K562 (cell line): ENCODE data around the gene CBFA2T3. TPM values are rescaled to one million over a fixed set of nuclear protein-coding genes. Genes with fewer than 3 reads are reported as not detected.
A peak's percentile ranks its signal among the peaks of the same experiment; 100 is the strongest.

Experiments
- ATAC-seq: fragments of 200-7000 bp; cut with Tn5 transposase; 3 replicates; pipeline ENCODE4 v1.9.1; 2020; ENCODE audit warnings: moderate library complexity
- BruUV-seq: library from RNA; stranded (reverse); fragments of 400-500 nt; replicated peaks from 2 replicates; lab custom pipeline; 2021; lab: Mats Ljungman, UMichigan
- CTCF ChIA-PET: fragments of 300-600 bp; formaldehyde crosslinking; extraction: SDS; loops from one replicate; lab custom pipeline; 2021; ENCODE audit warnings: low intra/inter-chr PET ratio; lab: Yijun Ruan, JAX
- POLR2A ChIA-PET: fragments of 300-600, 350-650 bp; sonication (Branson Sonifier 250); formaldehyde crosslinking; extraction: SDS; loops from one replicate; lab custom pipeline; 2021; ENCODE audit warnings: antibody characterized with exemption, inconsistent platforms; lab: Yijun Ruan, JAX
- DNase-seq, 4 experiments: peaks; one replicate each; pipeline versions ENCODE4 v3.0.0 to v3.0.0-alpha.2; 2011 to 2018; ENCODE audit warnings: low spot score in 3 of 4, mixed read lengths in 3 of 4; ENCODE audit errors: extremely low read depth in 1 of 4
- FAIRE-seq: peaks from 2 replicates; lab custom pipeline; 2011; peaks lifted over from hg19 to GRCh38; lab: Jason Lieb, UNC
- H2AFZ ChIP-seq: 2 replicates; pipeline ENCODE4 v1.6.0; 2011; ENCODE audit warnings: low read depth, low read length, control low read depth, inconsistent platforms
- H3K27ac ChIP-seq: fragments of 200-600 bp; 3 replicates; pipeline ENCODE4 v1.8.0; 2011; ENCODE audit warnings: low read depth, mild to moderate bottlenecking, control low read depth, inconsistent platforms, low read length, moderate library complexity, mixed read lengths; ENCODE audit errors: extremely low read depth
- H3K27me3 ChIP-seq, 2 experiments: fragments of 300-600 bp in 1 of 2; 2 replicates in 1 of 2; 3 replicates in 1 of 2; pipeline versions ENCODE4 v1.6.0 to v1.8.0; 2011; ENCODE audit warnings: inconsistent platforms in 2 of 2, low read length in 2 of 2, mild to moderate bottlenecking in 1 of 2, mixed read lengths in 1 of 2, moderate library complexity in 1 of 2; ENCODE audit not compliant: control insufficient read depth in 2 of 2, insufficient read depth in 2 of 2
- H3K36me3 ChIP-seq: fragments of 300-600 bp; 3 replicates; pipeline ENCODE4 v1.8.0; 2011; ENCODE audit warnings: mild to moderate bottlenecking, low read length, inconsistent platforms; ENCODE audit not compliant: control insufficient read depth, insufficient read depth
- H3K4me1 ChIP-seq, 2 experiments: fragments of 200-600 bp in 1 of 2; replicated peaks in 1 of 2; 2 replicates in 1 of 2; 3 replicates in 1 of 2; pipeline versions ENCODE4 v1.5.1 to v1.8.0; 2011; ENCODE audit warnings: inconsistent platforms in 2 of 2, low read length in 2 of 2, mild to moderate bottlenecking in 1 of 2, mixed read lengths in 1 of 2, moderate library complexity in 1 of 2; ENCODE audit not compliant: control insufficient read depth in 2 of 2, insufficient read depth in 2 of 2
- H3K4me2 ChIP-seq: 2 replicates; pipeline ENCODE4 v1.6.1; 2011; ENCODE audit warnings: low read length, control low read depth, inconsistent platforms, mixed read lengths; ENCODE audit not compliant: insufficient read depth
- H3K4me3 ChIP-seq: fragments of 200-600 bp; sonication (generic), shearing (Covaris generic); 2 replicates; pipeline ENCODE4 v1.5.1; 2016; ENCODE audit warnings: control low read depth, inconsistent platforms
- H3K79me2 ChIP-seq: fragments of 200-600 bp; 3 replicates; pipeline ENCODE4 v1.8.0; 2011; ENCODE audit warnings: low read length, inconsistent platforms; ENCODE audit not compliant: control insufficient read depth, insufficient read depth
- H3K9ac ChIP-seq, 2 experiments: 2 replicates each; pipeline versions ENCODE4 v1.6.0 to v1.6.1; 2011; ENCODE audit warnings: low read depth in 2 of 2, low read length in 2 of 2, control low read depth in 1 of 2, inconsistent platforms in 1 of 2, mild to moderate bottlenecking in 1 of 2, mixed read lengths in 1 of 2; ENCODE audit not compliant: insufficient read depth in 1 of 2
- H3K9me1 ChIP-seq: one replicate; pipeline ENCODE4 v1.6.0; 2011; ENCODE audit warnings: inconsistent platforms, mild to moderate bottlenecking, low read length, moderate library complexity; ENCODE audit not compliant: control insufficient read depth, insufficient read depth
- H3K9me3 ChIP-seq: replicated peaks from 2 replicates; pipeline ENCODE4 v1.5.1; 2011; ENCODE audit warnings: low read depth, low read length, inconsistent platforms; ENCODE audit not compliant: control insufficient read depth, insufficient read depth
- H4K20me1 ChIP-seq: replicated peaks from 2 replicates; pipeline ENCODE4 v1.6.1; 2011; ENCODE audit warnings: low read length, inconsistent platforms, mixed read lengths; ENCODE audit not compliant: control insufficient read depth, insufficient read depth
- POLR2AphosphoS2 ChIP-seq: IDR thresholded peaks from 2 replicates; pipeline ENCODE4 v1.6.1; 2012; ENCODE audit warnings: low read length, improper control_type of control experiment
- POLR2G ChIP-seq: fragments of 200-400 bp; formaldehyde crosslinking; IDR thresholded peaks from 2 replicates; pipeline ENCODE4 v1.6.1; 2017; ENCODE audit warnings: low read depth, mild to moderate bottlenecking, antibody characterized with exemption, low read length, moderate library complexity
- RBM22 ChIP-seq: fragments of 200-400 bp; formaldehyde crosslinking; IDR thresholded peaks from 2 replicates; pipeline ENCODE4 v1.6.1; 2018; ENCODE audit warnings: low read length, low read depth; ENCODE audit not compliant: poor library complexity, severe bottlenecking
- VEZF1 ChIP-seq: fragments of 200-800 bp; sonication (Bioruptor generic); IDR thresholded peaks from 2 replicates; pipeline ENCODE4 v1.6.1; 2017; ENCODE audit warnings: missing genetic modification characterization, missing compliant biosample characterization
- ZNF274 ChIP-seq: IDR thresholded peaks from 2 replicates; pipeline ENCODE4 v1.6.1; 2011; ENCODE audit warnings: low read depth, mild to moderate bottlenecking, low read length, moderate library complexity, borderline replicate concordance
- WGBS: fragments of 100-300 bp; shearing (Covaris generic); methylation state at CpG from one replicate; pipeline ENCODE4 v1.1.6; 2016; ENCODE audit warnings: low coverage, mixed read lengths; ENCODE audit not compliant: insufficient coverage; ENCODE audit errors: missing lambda C conversion rate; 5-methylcytosine and 5-hydroxymethylcytosine counted together
- in situ Hi-C: fragments of 300-500 bp; cut with MboI; formaldehyde crosslinking; loops from 4 replicates; pipeline ENCODE4 v1.15.0; 2018; ENCODE audit warnings: inconsistent platforms, mixed read lengths
- intact Hi-C: fragments of 100-400 bp; cut with micrococcal nuclease; formaldehyde crosslinking; loops from 2 replicates; pipeline ENCODE4 v1.14.2; 2022
- polyA plus RNA-seq, 8 experiments: library from polyadenylated mRNA; depleted of rRNA in 4 of 8; stranded (reverse) in 5 of 8; unstranded in 3 of 8; fragments of >200 nt; fragmentation: Nextera tagmentation in 2 of 8; fragmentation: Illumina TruSeq in 1 of 8; extraction: Ambion mirVana in 2 of 8; extraction: Trizol in 1 of 8; gene quantifications; 2 replicates each; pipeline versions ENCODE4 v1.2.1 to v1.2.3, GENCODE V29; 2011 to 2014; ENCODE audit warnings: inconsistent platforms in 1 of 8, missing spikeins in 1 of 8
- total RNA-seq, 7 experiments: library from RNA; depleted of rRNA in 6 of 7; stranded (reverse); fragments of >200 nt in 6 of 7; fragmentation: Illumina TruSeq in 2 of 7; extraction: Trizol in 2 of 7; gene quantifications; 2 replicates each; pipeline versions ENCODE4 v1.2.1 to v1.2.3, GENCODE V29; 2011 to 2021; ENCODE audit warnings: low replicate concordance in 1 of 7
- TF ChIP-seq, protein P1 (sequence below), 2 experiments: IDR thresholded peaks in 1 of 2; conservative IDR thresholded peaks in 1 of 2; 2 replicates each; pipeline ENCODE4 v1.6.1; 2016; ENCODE audit warnings: low read depth in 2 of 2, mild to moderate bottlenecking in 1 of 2, missing compliant biosample characterization in 1 of 2, missing genetic modification characterization in 1 of 2, moderate library complexity in 1 of 2

Gene CBFA2T3
- total and polyA plus RNA-seq, 9 of the 15 experiments (the other 6 are each of a cell fraction or from before 2014, with no cell fraction given) = 2.3 to 145 (median 6.7) TPM

GRCh38 chr16:88885693-88886280 lies 91.2 kb downstream of the CBFA2T3 start:
- H2AFZ ChIP-seq = no peak overlapping the region
- DNase-seq (no peak), ATAC-seq (no peak), FAIRE-seq (no peak)
- H3K9me3 ChIP-seq = peaks cover 16% of the 10 kb centered on the region
- H4K20me1 ChIP-seq = no peaks in the 10 kb centered on the region
- H3K9ac ChIP-seq = no peak overlapping the region; a peak in 1 of 4 replicates
- CTCF ChIA-PET = no interaction called here
- TF ChIP-seq ZNF274 (0 out of 2 replicates have a peak, but pooled peaks have one; percentile 12), VEZF1 (CRISPR knock-in tag) (no peak), POLR2AphosphoS2 (peak; percentile 38; the same call in 1 of the 2 replicates), RBM22 (peak; percentile 88), POLR2G (peak; percentile 69)
- TF ChIP-seq, protein P1, sequence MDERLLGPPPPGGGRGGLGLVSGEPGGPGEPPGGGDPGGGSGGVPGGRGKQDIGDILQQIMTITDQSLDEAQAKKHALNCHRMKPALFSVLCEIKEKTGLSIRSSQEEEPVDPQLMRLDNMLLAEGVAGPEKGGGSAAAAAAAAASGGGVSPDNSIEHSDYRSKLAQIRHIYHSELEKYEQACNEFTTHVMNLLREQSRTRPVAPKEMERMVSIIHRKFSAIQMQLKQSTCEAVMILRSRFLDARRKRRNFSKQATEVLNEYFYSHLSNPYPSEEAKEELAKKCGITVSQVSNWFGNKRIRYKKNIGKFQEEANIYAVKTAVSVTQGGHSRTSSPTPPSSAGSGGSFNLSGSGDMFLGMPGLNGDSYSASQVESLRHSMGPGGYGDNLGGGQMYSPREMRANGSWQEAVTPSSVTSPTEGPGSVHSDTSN (CRISPR knock-in tag; IDR thresholded peaks at IDR 0.05; ENCODE audit: low read depth) = no peak
- TF ChIP-seq, protein P1 (tag; conservative IDR thresholded peaks at IDR 0.05; ENCODE audit: low read depth) = no peak
- H3K4me2 ChIP-seq = no peak overlapping the region
- no peaks in the 10 kb centered on the region for H3K9me1 ChIP-seq
- no peak overlapping the region for H3K27ac ChIP-seq
- H3K4me3 ChIP-seq = no peak overlapping the region
- intact Hi-C loops = no loop called here
- H3K79me2 ChIP-seq = peaks cover 23% of the 10 kb centered on the region
- in situ Hi-C loops = no loop called here
- WGBS = 96% methylated on average over 16 of the region's 28 CpGs
- POLR2A ChIA-PET = interaction anchor here (0.6 to 1.2 kb wide), 2 partner anchors 17 to 275 kb away, joined by 3 read pairs; no protein-coding TSS in a partner anchor
- H3K27me3 ChIP-seq = no peaks in the 10 kb centered on the region
- H3K36me3 ChIP-seq = peaks cover 95% of the 10 kb centered on the region
- H3K4me1 ChIP-seq = peaks cover 0 to 81% of the 10 kb centered on the region in 2 experiments; a peak in 3 of 5 replicates
- no TSS peak for BruUV-seq
